K562 (cell line): ENCODE results near the gene CFAP141. TPM values are rescaled to one million over a fixed set of nuclear protein-coding genes. Genes with fewer than 3 reads are reported as not detected.

ENCODE experiments used
- MEIS2 ChIP-seq: fragments of 450-650 bp; IDR thresholded peaks from 2 replicates; pipeline ENCODE4 v1.6.1; 2014; ENCODE audit warnings: mild to moderate bottlenecking; ENCODE audit not compliant: partially characterized antibody
- NFIX ChIP-seq: fragments of 250-450 bp; sonication (Bioruptor Pico); IDR thresholded peaks from 2 replicates; pipeline ENCODE4 v1.4.0; 2020; ENCODE audit warnings: low read depth, mild to moderate bottlenecking, moderate library complexity
- NFRKB ChIP-seq: fragments of 450-650 bp; IDR thresholded peaks from 2 replicates; pipeline ENCODE4 v1.6.1; 2016; ENCODE audit warnings: low read depth
- NFXL1 ChIP-seq: fragments of 450-650 bp; formaldehyde crosslinking; IDR thresholded peaks from 2 replicates; pipeline ENCODE4 v1.4.0; 2021; ENCODE audit warnings: mild to moderate bottlenecking
- PHB ChIP-seq: fragments of 250-450 bp; sonication (Bioruptor Pico); IDR thresholded peaks from 2 replicates; pipeline ENCODE4 v1.5.0; 2021
- RCOR1 ChIP-seq, 2 experiments: IDR thresholded peaks; 2 replicates each; pipeline ENCODE4 v1.6.1; 2012; ENCODE audit warnings: low read depth in 2 of 2, low read length in 2 of 2, borderline replicate concordance in 1 of 2, improper control_type of control experiment in 1 of 2
- RFX5 ChIP-seq: IDR thresholded peaks from 2 replicates; pipeline ENCODE4 v1.6.1; 2011; ENCODE audit warnings: low read depth, mild to moderate bottlenecking, improper control_type of control experiment, low read length
- SAP30 ChIP-seq: fragments of 200-600 bp; sonication (generic); IDR thresholded peaks from 2 replicates; pipeline ENCODE4 v1.6.1; 2012; ENCODE audit warnings: borderline replicate concordance, low read depth, mild to moderate bottlenecking, moderate library complexity, low read length, control low read depth, inconsistent platforms; ENCODE audit not compliant: insufficient read depth, poor library complexity, severe bottlenecking
- SMARCA4 ChIP-seq: fragments of 450-650 bp; IDR thresholded peaks from 2 replicates; pipeline ENCODE4 v1.6.1; 2016
- SOX6 ChIP-seq: fragments of 450-650 bp; IDR thresholded peaks from 2 replicates; pipeline ENCODE4 v1.6.1; 2014; ENCODE audit warnings: mild to moderate bottlenecking
- SREBF2 ChIP-seq: sonication (generic); formaldehyde crosslinking; IDR thresholded peaks from 2 replicates; pipeline ENCODE4 v1.4.0; 2020; ENCODE audit warnings: mild to moderate bottlenecking, missing genetic modification reagents
- THRAP3 ChIP-seq: fragments of 450-650 bp; IDR thresholded peaks from 2 replicates; pipeline ENCODE4 v1.6.1; 2016; ENCODE audit warnings: mild to moderate bottlenecking, inconsistent platforms, borderline replicate concordance
- ZNF146 ChIP-seq: IDR thresholded peaks from one replicate; pipeline ENCODE4 v1.6.1; 2018; ENCODE audit warnings: missing compliant biosample characterization; ENCODE audit not compliant: unreplicated experiment
- ZNF175 ChIP-seq: fragments of 200-800 bp; sonication (Bioruptor generic); IDR thresholded peaks from 2 replicates; pipeline ENCODE4 v1.6.1; 2016; ENCODE audit warnings: low read depth, mild to moderate bottlenecking, missing genetic modification characterization, missing compliant biosample characterization
- ZNF707 ChIP-seq: fragments of 250-450 bp; sonication (Bioruptor Pico); conservative IDR thresholded peaks from 2 replicates; pipeline ENCODE4 v1.8.0; 2022; ENCODE audit warnings: inconsistent platforms, mild to moderate bottlenecking, moderate library complexity
- ZNF780A ChIP-seq: fragments of 250-450 bp; sonication (Bioruptor Pico); IDR thresholded peaks from 2 replicates; pipeline ENCODE4 v1.5.0; 2021; ENCODE audit warnings: mild to moderate bottlenecking
- polyA plus RNA-seq, 8 experiments: library from polyadenylated mRNA; depleted of rRNA in 4 of 8; stranded (reverse) in 5 of 8; unstranded in 3 of 8; fragments of >200 nt; fragmentation: Nextera tagmentation in 2 of 8; fragmentation: Illumina TruSeq in 1 of 8; extraction: Ambion mirVana in 2 of 8; extraction: Trizol in 1 of 8; gene quantifications; 2 replicates each; pipeline versions ENCODE4 v1.2.1 to v1.2.3, GENCODE V29; 2011 to 2014; ENCODE audit warnings: inconsistent platforms in 1 of 8, missing spikeins in 1 of 8
- total RNA-seq, 7 experiments: library from RNA; depleted of rRNA in 6 of 7; stranded (reverse); fragments of >200 nt in 6 of 7; fragmentation: Illumina TruSeq in 2 of 7; extraction: Trizol in 2 of 7; gene quantifications; 2 replicates each; pipeline versions ENCODE4 v1.2.1 to v1.2.3, GENCODE V29; 2011 to 2021; ENCODE audit warnings: low replicate concordance in 1 of 7
- TF ChIP-seq, protein P1 (sequence below): fragments of 450-650 bp; IDR thresholded peaks from 2 replicates; pipeline ENCODE4 v1.6.1; 2014; ENCODE audit warnings: low read depth, mild to moderate bottlenecking, moderate library complexity, borderline replicate concordance
- TF ChIP-seq, protein P2 (sequence below): fragments of 250-450 bp; sonication (Bioruptor Pico); IDR thresholded peaks from 2 replicates; pipeline ENCODE4 v1.8.0; 2021; ENCODE audit warnings: moderate library complexity, mild to moderate bottlenecking, inconsistent platforms
- TF ChIP-seq, protein P3 (sequence below): fragments of 250-450 bp; sonication (Bioruptor Pico); IDR thresholded peaks from 2 replicates; pipeline ENCODE4 v1.4.0; 2020; ENCODE audit warnings: mild to moderate bottlenecking
- TF ChIP-seq, protein P4 (sequence below), 3 experiments: IDR thresholded peaks in 2 of 3; conservative IDR thresholded peaks in 1 of 3; 2 replicates each; pipeline ENCODE4 v1.5.1; 2011 to 2012; ENCODE audit warnings: low read length in 3 of 3, mild to moderate bottlenecking in 3 of 3, control low read depth in 2 of 3, improper control_type of control experiment in 1 of 3, inconsistent platforms in 1 of 3, low read depth in 1 of 3, mixed read lengths in 1 of 3, moderate library complexity in 1 of 3; ENCODE audit not compliant: insufficient read depth in 2 of 3

Gene CFAP141
- total and polyA plus RNA-seq, 9 of the 15 experiments (the other 6 are each of a cell fraction or from before 2014, with no cell fraction given): not detected

DNA sequence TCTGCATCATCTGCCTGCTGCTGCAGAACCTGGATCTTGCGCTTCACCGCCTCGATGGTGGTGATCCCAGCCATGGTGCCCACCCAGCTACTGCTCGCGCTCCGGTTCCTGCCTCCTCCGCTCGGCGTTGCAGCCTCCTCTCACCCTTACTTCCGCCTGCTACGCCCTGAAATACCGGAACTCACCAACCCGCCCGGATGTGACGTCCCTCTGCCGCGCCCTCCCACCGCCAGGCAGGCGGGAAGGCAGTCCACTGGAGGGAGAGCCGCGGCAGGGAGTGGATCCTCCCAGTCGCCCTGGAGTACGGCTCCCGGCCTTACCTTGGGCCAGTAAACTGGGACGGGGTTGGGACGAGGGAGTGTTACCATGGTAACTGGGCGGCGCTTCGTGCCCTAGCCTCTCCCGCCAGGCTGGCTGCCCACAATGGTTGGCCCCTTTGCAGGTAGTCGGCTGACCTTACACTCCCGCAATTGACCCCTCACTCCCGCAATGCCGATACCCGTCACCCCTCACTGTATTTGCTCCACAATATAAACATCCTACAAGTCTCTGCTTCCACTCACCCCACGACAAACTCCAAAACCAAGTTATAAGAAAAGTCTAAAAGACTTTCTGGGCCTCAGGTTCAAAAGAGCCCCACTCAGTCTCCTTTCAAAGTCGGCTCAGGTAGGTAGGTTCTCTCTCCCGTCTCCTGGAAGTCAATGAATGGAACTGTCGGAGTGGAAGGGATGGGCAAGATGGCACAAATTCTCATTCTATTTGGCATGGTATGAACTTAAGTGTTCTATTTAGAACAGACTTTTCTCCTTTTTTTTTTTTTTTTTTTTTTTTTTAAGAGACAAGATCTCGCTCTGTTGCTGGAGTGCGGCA, 22.9 kb downstream of the CFAP141 start (continued):
- TF ChIP-seq, protein P1, sequence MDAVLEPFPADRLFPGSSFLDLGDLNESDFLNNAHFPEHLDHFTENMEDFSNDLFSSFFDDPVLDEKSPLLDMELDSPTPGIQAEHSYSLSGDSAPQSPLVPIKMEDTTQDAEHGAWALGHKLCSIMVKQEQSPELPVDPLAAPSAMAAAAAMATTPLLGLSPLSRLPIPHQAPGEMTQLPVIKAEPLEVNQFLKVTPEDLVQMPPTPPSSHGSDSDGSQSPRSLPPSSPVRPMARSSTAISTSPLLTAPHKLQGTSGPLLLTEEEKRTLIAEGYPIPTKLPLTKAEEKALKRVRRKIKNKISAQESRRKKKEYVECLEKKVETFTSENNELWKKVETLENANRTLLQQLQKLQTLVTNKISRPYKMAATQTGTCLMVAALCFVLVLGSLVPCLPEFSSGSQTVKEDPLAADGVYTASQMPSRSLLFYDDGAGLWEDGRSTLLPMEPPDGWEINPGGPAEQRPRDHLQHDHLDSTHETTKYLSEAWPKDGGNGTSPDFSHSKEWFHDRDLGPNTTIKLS: peak; percentile 82
- peak; percentile 51 for TF ChIP-seq NFRKB
- no peak for TF ChIP-seq ZNF707 (CRISPR knock-in tag)
- TF ChIP-seq NFIX (CRISPR knock-in tag): no peak
- no peak for TF ChIP-seq SREBF2
- TF ChIP-seq NFXL1 (CRISPR knock-in tag): no peak
- TF ChIP-seq, protein P2, sequence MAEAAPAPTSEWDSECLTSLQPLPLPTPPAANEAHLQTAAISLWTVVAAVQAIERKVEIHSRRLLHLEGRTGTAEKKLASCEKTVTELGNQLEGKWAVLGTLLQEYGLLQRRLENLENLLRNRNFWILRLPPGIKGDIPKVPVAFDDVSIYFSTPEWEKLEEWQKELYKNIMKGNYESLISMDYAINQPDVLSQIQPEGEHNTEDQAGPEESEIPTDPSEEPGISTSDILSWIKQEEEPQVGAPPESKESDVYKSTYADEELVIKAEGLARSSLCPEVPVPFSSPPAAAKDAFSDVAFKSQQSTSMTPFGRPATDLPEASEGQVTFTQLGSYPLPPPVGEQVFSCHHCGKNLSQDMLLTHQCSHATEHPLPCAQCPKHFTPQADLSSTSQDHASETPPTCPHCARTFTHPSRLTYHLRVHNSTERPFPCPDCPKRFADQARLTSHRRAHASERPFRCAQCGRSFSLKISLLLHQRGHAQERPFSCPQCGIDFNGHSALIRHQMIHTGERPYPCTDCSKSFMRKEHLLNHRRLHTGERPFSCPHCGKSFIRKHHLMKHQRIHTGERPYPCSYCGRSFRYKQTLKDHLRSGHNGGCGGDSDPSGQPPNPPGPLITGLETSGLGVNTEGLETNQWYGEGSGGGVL (CRISPR knock-in tag): no peak
- peak; percentile 79 for TF ChIP-seq SAP30
- TF ChIP-seq RFX5: no peak
- TF ChIP-seq MEIS2: no peak
- TF ChIP-seq, protein P3, sequence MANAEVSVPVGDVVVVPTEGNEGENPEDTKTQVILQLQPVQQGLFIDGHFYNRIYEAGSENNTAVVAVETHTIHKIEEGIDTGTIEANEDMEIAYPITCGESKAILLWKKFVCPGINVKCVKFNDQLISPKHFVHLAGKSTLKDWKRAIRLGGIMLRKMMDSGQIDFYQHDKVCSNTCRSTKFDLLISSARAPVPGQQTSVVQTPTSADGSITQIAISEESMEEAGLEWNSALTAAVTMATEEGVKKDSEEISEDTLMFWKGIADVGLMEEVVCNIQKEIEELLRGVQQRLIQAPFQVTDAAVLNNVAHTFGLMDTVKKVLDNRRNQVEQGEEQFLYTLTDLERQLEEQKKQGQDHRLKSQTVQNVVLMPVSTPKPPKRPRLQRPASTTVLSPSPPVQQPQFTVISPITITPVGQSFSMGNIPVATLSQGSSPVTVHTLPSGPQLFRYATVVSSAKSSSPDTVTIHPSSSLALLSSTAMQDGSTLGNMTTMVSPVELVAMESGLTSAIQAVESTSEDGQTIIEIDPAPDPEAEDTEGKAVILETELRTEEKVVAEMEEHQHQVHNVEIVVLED (CRISPR knock-in tag): no peak
- peak; percentile 35; the same call in 1 of the 2 replicates for TF ChIP-seq THRAP3
- no peak for TF ChIP-seq ZNF146 (CRISPR knock-in tag)
- TF ChIP-seq ZNF175 (CRISPR knock-in tag): no peak
- TF ChIP-seq PHB (CRISPR knock-in tag): no peak
- peak in 1 of 2 experiments; percentile 30; a peak in 1 of 4 replicates for TF ChIP-seq RCOR1 (IDR thresholded peaks at IDR 0.05; ENCODE audit: borderline replicate concordance in 1 of 2, low read depth in 2 of 2, low read length in 2 of 2)
- TF ChIP-seq, protein P4, sequence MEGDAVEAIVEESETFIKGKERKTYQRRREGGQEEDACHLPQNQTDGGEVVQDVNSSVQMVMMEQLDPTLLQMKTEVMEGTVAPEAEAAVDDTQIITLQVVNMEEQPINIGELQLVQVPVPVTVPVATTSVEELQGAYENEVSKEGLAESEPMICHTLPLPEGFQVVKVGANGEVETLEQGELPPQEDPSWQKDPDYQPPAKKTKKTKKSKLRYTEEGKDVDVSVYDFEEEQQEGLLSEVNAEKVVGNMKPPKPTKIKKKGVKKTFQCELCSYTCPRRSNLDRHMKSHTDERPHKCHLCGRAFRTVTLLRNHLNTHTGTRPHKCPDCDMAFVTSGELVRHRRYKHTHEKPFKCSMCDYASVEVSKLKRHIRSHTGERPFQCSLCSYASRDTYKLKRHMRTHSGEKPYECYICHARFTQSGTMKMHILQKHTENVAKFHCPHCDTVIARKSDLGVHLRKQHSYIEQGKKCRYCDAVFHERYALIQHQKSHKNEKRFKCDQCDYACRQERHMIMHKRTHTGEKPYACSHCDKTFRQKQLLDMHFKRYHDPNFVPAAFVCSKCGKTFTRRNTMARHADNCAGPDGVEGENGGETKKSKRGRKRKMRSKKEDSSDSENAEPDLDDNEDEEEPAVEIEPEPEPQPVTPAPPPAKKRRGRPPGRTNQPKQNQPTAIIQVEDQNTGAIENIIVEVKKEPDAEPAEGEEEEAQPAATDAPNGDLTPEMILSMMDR (IDR thresholded peaks at IDR 0.05 in 2 of 3, conservative IDR thresholded peaks at IDR 0.05 in 1 of 3; ENCODE audit: insufficient read depth in 2 of 3, low read depth in 1 of 3, low read length in 3 of 3): 0 out of 6 replicates have a peak, but pooled peaks of 1 of the 3 experiments have one; percentile 0
- no peak for TF ChIP-seq ZNF780A (CRISPR knock-in tag)
- TF ChIP-seq SOX6: peak; percentile 51
- no peak; the same call in 1 of the 2 replicates for TF ChIP-seq SMARCA4
